GM18909 (cell line): ENCODE measurements around the gene NOP53.
"Not testable (repeated sequence)": the region's sequence is repeated elsewhere in the genome, so short reads cannot be mapped to it uniquely, and the experiment has no call there.

Source experiments
- ATAC-seq: cut with Tn5 transposase; IDR thresholded peaks from one replicate; pipeline ENCODE4 v1.9.1; 2021; ENCODE audit warnings: mild to moderate bottlenecking; ENCODE audit not compliant: unreplicated experiment, poor library complexity

NOP53 gene

DNA sequence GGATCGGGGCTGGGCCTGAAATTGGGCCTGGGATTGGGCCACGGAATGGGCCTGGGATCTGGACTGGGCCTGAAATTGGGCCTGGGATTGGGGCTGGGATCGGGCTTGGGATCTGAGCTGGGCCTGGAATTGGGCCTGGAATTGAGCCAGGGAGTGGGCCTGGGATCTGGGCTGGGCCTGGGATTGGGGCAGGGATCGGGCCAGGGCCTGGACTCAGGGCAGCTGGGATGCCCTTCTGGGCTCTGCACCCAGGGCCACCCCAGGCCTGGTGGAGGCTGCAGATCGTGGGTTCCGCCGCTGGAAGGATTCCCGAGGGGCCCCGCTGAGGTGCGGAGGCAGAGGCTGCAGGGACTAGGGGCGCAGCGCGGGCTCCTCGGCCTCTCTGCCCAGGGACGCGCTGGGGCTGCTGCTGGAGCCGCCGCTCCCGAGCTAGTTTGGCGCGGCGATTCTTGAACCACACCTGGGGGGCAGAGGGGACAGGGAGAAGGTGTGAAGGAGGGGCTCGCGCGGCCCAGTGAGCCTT is 57.2 kb downstream of the NOP53 start:
- no peak for ATAC-seq

- ATAC-seq = not testable (repeated sequence)
These were observed 57.8 kb downstream of the NOP53 start for GRCh38 chr19:47803148-47803547.

DNA sequence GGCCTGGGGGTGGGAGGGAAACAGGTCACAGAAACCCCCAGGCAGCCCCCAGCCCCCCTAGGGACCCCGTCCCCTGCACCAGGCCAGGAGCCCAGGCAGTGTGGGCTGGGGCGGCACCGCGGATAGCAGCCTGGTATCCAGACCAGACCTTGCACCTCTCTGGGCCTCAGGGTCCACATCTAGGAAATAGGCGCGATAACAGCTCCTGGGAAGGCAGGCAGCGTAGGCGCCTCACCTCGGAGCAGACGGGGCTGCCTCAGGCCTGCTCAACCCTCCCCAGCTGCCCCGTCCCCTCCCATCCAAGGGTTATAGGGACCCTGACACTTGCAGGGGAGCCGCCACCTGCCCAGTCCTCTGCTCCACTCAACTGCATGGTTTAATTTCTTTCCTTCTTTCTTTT is 58.3 kb downstream of the NOP53 start:
- not testable (repeated sequence) for ATAC-seq

DNA sequence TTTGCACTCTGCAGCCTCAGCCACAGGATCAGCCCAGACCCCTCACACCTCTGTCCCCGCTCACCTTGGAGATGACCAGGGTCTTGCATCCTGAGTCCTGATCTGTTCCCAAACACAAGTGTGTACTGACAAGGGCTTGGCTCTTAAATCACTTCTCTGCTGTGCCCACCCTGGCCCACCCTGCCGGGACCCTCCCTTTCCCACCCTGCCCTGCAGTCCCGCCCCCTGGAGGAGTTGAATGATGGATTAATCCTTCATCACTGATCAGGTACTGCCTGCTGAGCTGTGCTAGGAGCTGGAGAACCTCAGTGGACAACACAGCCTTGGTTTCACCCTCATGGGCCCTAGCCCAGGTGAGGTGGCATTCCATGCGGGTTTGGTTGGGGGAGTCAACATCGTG is 59.1 kb downstream of the NOP53 start, which contains the start of gene TPRX1:
Gene TPRX1, minus strand, starts transcription at position 101 of the 400 bp plus-strand sequence. Its CDS starts 12 bp downstream, at position 89.
- ATAC-seq = not testable (repeated sequence)

- no peak for ATAC-seq
These were observed 60.0 kb downstream of the NOP53 start for GRCh38 chr19:47805313-47805712.

DNA sequence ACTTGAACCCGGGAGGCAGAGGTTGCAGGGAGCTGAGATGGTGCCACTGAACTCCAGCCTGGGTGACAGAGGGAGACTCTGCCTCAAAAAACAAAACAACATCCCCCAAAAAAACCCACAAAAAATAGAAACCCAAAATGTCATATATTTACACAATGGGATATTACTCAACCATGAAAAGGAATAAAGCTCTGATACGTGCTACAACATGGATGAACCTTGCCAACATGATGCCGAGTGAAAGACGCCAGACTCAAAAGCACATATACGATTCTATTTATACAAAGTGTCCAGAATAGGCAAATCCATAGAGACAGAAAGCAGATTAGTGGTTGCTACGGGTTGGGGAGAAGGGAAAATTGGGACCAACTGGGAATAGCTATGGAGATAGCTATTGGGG is 61.1 kb downstream of the NOP53 start:
- ATAC-seq = no peak
